HG03280 (cell line): ENCODE measurements around the gene MAP3K21.

Experiments
- ATAC-seq: cut with Tn5 transposase; IDR thresholded peaks from one replicate; pipeline ENCODE4 v1.9.1; 2021; ENCODE audit warnings: mild to moderate bottlenecking, moderate library complexity; ENCODE audit not compliant: unreplicated experiment

The MAP3K21 gene

GRCh38 chr1:233323718-233324117 lies 3.8 kb upstream of the MAP3K21 start:
- ATAC-seq = no peak

GRCh38 chr1:233326319-233326718 lies 1.2 kb upstream of the MAP3K21 start:
- ATAC-seq = no peak

GRCh38 chr1:233326811-233327650 lies 493 bp upstream of the MAP3K21 start:
- peak; percentile 91 for ATAC-seq

GRCh38 chr1:233328142-233328921 lies 808 bp downstream of the MAP3K21 start:
- peak; percentile 15 for ATAC-seq

- ATAC-seq = no peak
These were observed 4.4 kb downstream of the MAP3K21 start for GRCh38 chr1:233331676-233332519.

- no peak for ATAC-seq
These were observed 5.6 kb downstream of the MAP3K21 start for GRCh38 chr1:233333086-233333485.

- no peak for ATAC-seq
These were observed 6.6 kb downstream of the MAP3K21 start for GRCh38 chr1:233334092-233334491.

- no peak for ATAC-seq
These were observed 9.3 kb downstream of the MAP3K21 start for GRCh38 chr1:233336554-233337456.

GRCh38 chr1:233337505-233337904 lies 10.0 kb downstream of the MAP3K21 start:
- ATAC-seq = no peak

- no peak for ATAC-seq
These were observed 10.6 kb downstream of the MAP3K21 start for GRCh38 chr1:233338102-233338501.

GRCh38 chr1:233340031-233340555 lies 12.6 kb downstream of the MAP3K21 start:
- no peak for ATAC-seq

GRCh38 chr1:233340966-233341516 lies 13.5 kb downstream of the MAP3K21 start:
- no peak for ATAC-seq

- no peak for ATAC-seq
These were observed 14.6 kb downstream of the MAP3K21 start for GRCh38 chr1:233342086-233342485.

- ATAC-seq = no peak
These were observed 15.7 kb downstream of the MAP3K21 start for GRCh38 chr1:233343262-233343661.

- ATAC-seq = no peak
These were observed 19.8 kb downstream of the MAP3K21 start for GRCh38 chr1:233347338-233347737.

- no peak for ATAC-seq
These were observed 21.6 kb downstream of the MAP3K21 start for GRCh38 chr1:233349137-233349536.

- no peak for ATAC-seq
These were observed 27.5 kb downstream of the MAP3K21 start for GRCh38 chr1:233354983-233355382.

GRCh38 chr1:233355841-233356704 lies 28.5 kb downstream of the MAP3K21 start:
- peak; percentile 81 for ATAC-seq

- ATAC-seq = peak; percentile 23
These were observed 29.1 kb downstream of the MAP3K21 start for GRCh38 chr1:233356705-233356987.
